KMS-11 (cell line): ENCODE data around the gene SLC22A16.

Experiments used
- H2AFZ ChIP-seq: fragments of 200-600 bp; sonication (generic); 2 replicates; pipeline ENCODE4 v1.6.1; 2016; ENCODE audit warnings: antibody characterized with exemption, mixed run types, low read depth
- H3K27ac ChIP-seq: fragments of 200-600 bp; sonication (generic); 2 replicates; pipeline ENCODE4 v1.6.1; 2016; ENCODE audit warnings: mild to moderate bottlenecking, mixed run types
- H3K27me3 ChIP-seq: fragments of 200-600 bp; sonication (generic); 2 replicates; pipeline ENCODE4 v1.6.1; 2017; ENCODE audit warnings: mild to moderate bottlenecking, low read depth, mixed run types, moderate library complexity; ENCODE audit not compliant: insufficient read depth
- H3K36me3 ChIP-seq: fragments of 200-600 bp; sonication (generic); 2 replicates; pipeline ENCODE4 v1.6.1; 2017; ENCODE audit warnings: mild to moderate bottlenecking, mixed run types; ENCODE audit not compliant: insufficient read depth
- H3K4me1 ChIP-seq: fragments of 200-600 bp; sonication (generic); 2 replicates; pipeline ENCODE4 v1.6.1; 2016; ENCODE audit warnings: mild to moderate bottlenecking, low read depth, mixed run types; ENCODE audit not compliant: poor library complexity, severe bottlenecking
- H3K4me2 ChIP-seq: fragments of 200-600 bp; sonication (generic); 2 replicates; pipeline ENCODE4 v1.7.0; 2016; ENCODE audit warnings: mild to moderate bottlenecking, mixed run types
- H3K4me3 ChIP-seq: fragments of 200-600 bp; sonication (generic); IDR thresholded peaks from 2 replicates; pipeline ENCODE4 v1.6.1; 2017; ENCODE audit warnings: low read depth, low read length, mixed read lengths; ENCODE audit not compliant: insufficient read depth
- H3K79me2 ChIP-seq: fragments of 200-600 bp; sonication (generic); 2 replicates; pipeline ENCODE4 v1.6.1; 2016; ENCODE audit warnings: low read depth, mixed run types; ENCODE audit not compliant: insufficient read depth
- H3K9ac ChIP-seq: fragments of 200-600 bp; sonication (generic); 2 replicates; pipeline ENCODE4 v1.6.1; 2016; ENCODE audit warnings: mild to moderate bottlenecking, mixed run types
- H4K20me1 ChIP-seq: fragments of 200-600 bp; sonication (generic); 2 replicates; pipeline ENCODE4 v1.6.1; 2016; ENCODE audit warnings: mild to moderate bottlenecking, mixed run types; ENCODE audit not compliant: insufficient read depth
- CTCF ChIP-seq: fragments of 200-600 bp; sonication (generic); conservative IDR thresholded peaks from 2 replicates; pipeline ENCODE4 v1.6.1; 2017; ENCODE audit warnings: low read depth, mild to moderate bottlenecking, antibody characterized with exemption, low read length, moderate library complexity, mixed read lengths

SLC22A16 gene

GRCh38 chr6:110418594-110418993 lies 57.8 kb downstream of the SLC22A16 start:
- H3K9ac ChIP-seq = no peak overlapping the region
- no peaks in the 10 kb centered on the region for H3K4me1 ChIP-seq
- no peaks in the 10 kb centered on the region for H4K20me1 ChIP-seq
- H3K4me2 ChIP-seq = no peak overlapping the region
- no peaks in the 10 kb centered on the region for H3K79me2 ChIP-seq
- H3K27me3 ChIP-seq = no peaks in the 10 kb centered on the region
- no peaks in the 10 kb centered on the region for H3K36me3 ChIP-seq
- H3K4me3 ChIP-seq = no peak overlapping the region
- H2AFZ ChIP-seq = no peak overlapping the region
- H3K27ac ChIP-seq = no peak overlapping the region
- TF ChIP-seq CTCF = no peak

- H3K4me2 ChIP-seq = no peak within 1 kb of the TSS
- H3K79me2 ChIP-seq = no peaks in the 10 kb centered on the region
- no peak within 1 kb of the TSS for H3K27ac ChIP-seq
- no peak within 1 kb of the TSS for H3K9ac ChIP-seq
- H4K20me1 ChIP-seq = no peaks in the 10 kb centered on the region
- TF ChIP-seq CTCF = no peak
- H3K4me1 ChIP-seq = no peaks in the 10 kb centered on the region
- no peak within 1 kb of the TSS for H2AFZ ChIP-seq
- no peaks in the 10 kb centered on the region for H3K27me3 ChIP-seq
- H3K36me3 ChIP-seq = no peaks in the 10 kb centered on the region
- H3K4me3 ChIP-seq = no peak within 1 kb of the TSS
Observed at GRCh38 chr6:110415086-110415916, 61.1 kb downstream of the SLC22A16 start, which contains the start of gene DDO. DDO (minus strand) TSS chr6:110415575; CDS start chr6:110413462, 2,113 bp downstream.

GRCh38 chr6:110414669-110415068 lies 61.7 kb downstream of the SLC22A16 start:
- Histone ChIP-seq H3K4me3 (no peak overlapping the region), H3K4me2 (no peak overlapping the region), H2AFZ (no peak overlapping the region), H3K36me3 (no peaks in the 10 kb centered on the region), H3K79me2 (no peaks in the 10 kb centered on the region), H3K9ac (no peak overlapping the region), H3K27me3 (no peaks in the 10 kb centered on the region), H3K27ac (no peak overlapping the region), H4K20me1 (no peaks in the 10 kb centered on the region), H3K4me1 (no peaks in the 10 kb centered on the region)
- TF ChIP-seq CTCF = no peak

GRCh38 chr6:110412360-110412759 lies 64.1 kb downstream of the SLC22A16 start:
- Histone ChIP-seq H2AFZ (no peak overlapping the region), H3K36me3 (no peaks in the 10 kb centered on the region), H3K9ac (no peak overlapping the region), H3K4me2 (no peak overlapping the region), H3K79me2 (no peaks in the 10 kb centered on the region), H3K4me3 (no peak overlapping the region), H3K27me3 (no peaks in the 10 kb centered on the region), H3K27ac (no peak overlapping the region), H3K4me1 (no peaks in the 10 kb centered on the region), H4K20me1 (no peaks in the 10 kb centered on the region)
- TF ChIP-seq CTCF = no peak
